Kidney tubule cell (primary cell): ENCODE measurements around the gene KAT2B.
A peak's percentile ranks its signal among the peaks of the same experiment; 100 is the strongest.

Experiments
- DNase-seq: peaks from one replicate; pipeline ENCODE4 v3.0.0-alpha.2; 2018; ENCODE audit warnings: low spot score

KAT2B gene

GRCh38 chr3:20064796-20065564 is 24.7 kb downstream of the KAT2B start:
- no peak for DNase-seq

- no peak for DNase-seq
Observed at GRCh38 chr3:20066079-20066478, 25.8 kb downstream of the KAT2B start.

- no peak for DNase-seq
Observed at GRCh38 chr3:20066850-20067617, 26.8 kb downstream of the KAT2B start.

GRCh38 chr3:20068512-20069177 is 28.4 kb downstream of the KAT2B start:
- no peak for DNase-seq

- DNase-seq, result no peak
Observed at GRCh38 chr3:20069178-20069532, 28.9 kb downstream of the KAT2B start.

GRCh38 chr3:20071175-20071574 is 30.9 kb downstream of the KAT2B start:
- DNase-seq, result no peak

- no peak for DNase-seq
Observed at GRCh38 chr3:20072422-20072821, 32.2 kb downstream of the KAT2B start.

GRCh38 chr3:20073068-20073467 is 32.8 kb downstream of the KAT2B start:
- no peak for DNase-seq

GRCh38 chr3:20073683-20074082 is 33.4 kb downstream of the KAT2B start:
- no peak for DNase-seq

GRCh38 chr3:20074226-20075063 is 34.2 kb downstream of the KAT2B start:
- no peak for DNase-seq

- no peak for DNase-seq
Observed at GRCh38 chr3:20075197-20075596, 35.0 kb downstream of the KAT2B start.

- no peak for DNase-seq
Observed at GRCh38 chr3:20076296-20076997, 36.2 kb downstream of the KAT2B start.

- DNase-seq, result no peak
Observed at GRCh38 chr3:20077068-20077467, 36.8 kb downstream of the KAT2B start.

GRCh38 chr3:20078194-20078714 is 38.0 kb downstream of the KAT2B start:
- no peak for DNase-seq

GRCh38 chr3:20079621-20080020 is 39.4 kb downstream of the KAT2B start:
- DNase-seq, result no peak

GRCh38 chr3:20080956-20081554 is 40.8 kb downstream of the KAT2B start:
- DNase-seq, result peak; percentile 60

GRCh38 chr3:20083253-20083652 is 43.0 kb downstream of the KAT2B start:
- no peak for DNase-seq

GRCh38 chr3:20083953-20084352 is 43.7 kb downstream of the KAT2B start:
- DNase-seq, result no peak

- DNase-seq, result peak; percentile 37
Observed at GRCh38 chr3:20091331-20092047, 51.2 kb downstream of the KAT2B start.

- DNase-seq, result no peak
Observed at GRCh38 chr3:20095470-20095869, 55.2 kb downstream of the KAT2B start.
